ENCODE measurements around the gene BUB3. TPM values are rescaled to one million over a fixed set of nuclear protein-coding genes. Genes with fewer than 3 reads are reported as not detected.

The BUB3 gene
- total and polyA plus RNA-seq, 2 of the 13 experiments (the other 11 are each of a cell fraction or from before 2014, with no cell fraction given) = 174 to 188 TPM

- TF ChIP-seq ZNF670 (CRISPR knock-in tag; IDR thresholded peaks at IDR 0.05; ENCODE audit: borderline replicate concordance) (no peak), ZNF580 (CRISPR knock-in tag; IDR thresholded peaks at IDR 0.05; ENCODE audit: borderline replicate concordance, low read depth) (no peak), PITX1 (CRISPR knock-in tag; IDR thresholded peaks at IDR 0.05) (no peak), SIX4 (CRISPR knock-in tag; IDR thresholded peaks at IDR 0.05) (peak; percentile 42; the same call in 1 of the 2 replicates), SKI (IDR thresholded peaks at IDR 0.05; ENCODE audit: partially characterized antibody) (peak; percentile 11), ZNF30 (CRISPR knock-in tag; IDR thresholded peaks at IDR 0.05) (no peak), FUBP1 (CRISPR knock-in tag; IDR thresholded peaks at IDR 0.05; ENCODE audit: borderline replicate concordance) (no peak), HES4 (CRISPR knock-in tag; IDR thresholded peaks at IDR 0.05; ENCODE audit: borderline replicate concordance) (no peak), SP1 (IDR thresholded peaks at IDR 0.05) (no peak), SP1 (CRISPR knock-in tag; IDR thresholded peaks at IDR 0.05) (no peak), MEIS2 (CRISPR knock-in tag; IDR thresholded peaks at IDR 0.05) (peak; percentile 48; the same call in 1 of the 2 replicates), RXRB (CRISPR knock-in tag; IDR thresholded peaks at IDR 0.05; ENCODE audit: borderline replicate concordance) (peak; percentile 72; the same call in 1 of the 2 replicates), PHB2 (IDR thresholded peaks at IDR 0.05; ENCODE audit: partially characterized antibody) (no peak), POGZ (CRISPR knock-in tag; IDR thresholded peaks at IDR 0.05) (peak; percentile 72), ZNF451 (CRISPR knock-in tag; IDR thresholded peaks at IDR 0.05) (no peak), ZFYVE20 (CRISPR knock-in tag; IDR thresholded peaks at IDR 0.05; ENCODE audit: borderline replicate concordance, low read depth) (no peak), WIZ (CRISPR knock-in tag; IDR thresholded peaks at IDR 0.05) (no peak), ZFP90 (CRISPR knock-in tag; IDR thresholded peaks at IDR 0.05; ENCODE audit: borderline replicate concordance) (peak; percentile 75; the same call in 1 of the 2 replicates), YEATS2 (CRISPR knock-in tag; IDR thresholded peaks at IDR 0.05; ENCODE audit: borderline replicate concordance) (no peak), ZNF75D (CRISPR knock-in tag; IDR thresholded peaks at IDR 0.05; ENCODE audit: borderline replicate concordance) (no peak), NFKBIZ (CRISPR knock-in tag; IDR thresholded peaks at IDR 0.05) (no peak), UBTF (CRISPR knock-in tag; IDR thresholded peaks at IDR 0.05) (no peak), RCOR2 (CRISPR knock-in tag; IDR thresholded peaks at IDR 0.05) (peak; percentile 87), FOXK2 (IDR thresholded peaks at IDR 0.05) (no peak)
- TF ChIP-seq, protein P1, sequence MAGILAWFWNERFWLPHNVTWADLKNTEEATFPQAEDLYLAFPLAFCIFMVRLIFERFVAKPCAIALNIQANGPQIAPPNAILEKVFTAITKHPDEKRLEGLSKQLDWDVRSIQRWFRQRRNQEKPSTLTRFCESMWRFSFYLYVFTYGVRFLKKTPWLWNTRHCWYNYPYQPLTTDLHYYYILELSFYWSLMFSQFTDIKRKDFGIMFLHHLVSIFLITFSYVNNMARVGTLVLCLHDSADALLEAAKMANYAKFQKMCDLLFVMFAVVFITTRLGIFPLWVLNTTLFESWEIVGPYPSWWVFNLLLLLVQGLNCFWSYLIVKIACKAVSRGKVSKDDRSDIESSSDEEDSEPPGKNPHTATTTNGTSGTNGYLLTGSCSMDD (CRISPR knock-in tag; IDR thresholded peaks at IDR 0.05) = no peak
- TF ChIP-seq, protein P2, sequence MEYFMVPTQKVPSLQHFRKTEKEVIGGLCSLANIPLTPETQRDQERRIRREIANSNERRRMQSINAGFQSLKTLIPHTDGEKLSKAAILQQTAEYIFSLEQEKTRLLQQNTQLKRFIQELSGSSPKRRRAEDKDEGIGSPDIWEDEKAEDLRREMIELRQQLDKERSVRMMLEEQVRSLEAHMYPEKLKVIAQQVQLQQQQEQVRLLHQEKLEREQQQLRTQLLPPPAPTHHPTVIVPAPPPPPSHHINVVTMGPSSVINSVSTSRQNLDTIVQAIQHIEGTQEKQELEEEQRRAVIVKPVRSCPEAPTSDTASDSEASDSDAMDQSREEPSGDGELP (IDR thresholded peaks at IDR 0.05; ENCODE audit: borderline replicate concordance, low read depth) = peak; percentile 62; the same call in 1 of the 2 replicates
Measured at GRCh38 chr10:123203393-123204126, 49.4 kb downstream of the BUB3 start (continued).

Measured in HepG2 (cell line).